Brain pericyte (primary cell): ENCODE measurements around the gene TACO1.

Experiments used
- DNase-seq: peaks from one replicate; pipeline ENCODE4 v3.0.0-alpha.2; 2012; ENCODE audit warnings: low read depth, low spot score

TACO1 gene

GRCh38 chr17:63600569-63601438, at the start of gene TACO1:
TSS of gene TACO1 (plus strand) at chr17:63600895. CDS start at chr17:63601084, 189 bp downstream.
- DNase-seq: peak; percentile 50

- DNase-seq: no peak
Observed at GRCh38 chr17:63552211-63552610, 48.5 kb upstream of the TACO1 start.

DNA sequence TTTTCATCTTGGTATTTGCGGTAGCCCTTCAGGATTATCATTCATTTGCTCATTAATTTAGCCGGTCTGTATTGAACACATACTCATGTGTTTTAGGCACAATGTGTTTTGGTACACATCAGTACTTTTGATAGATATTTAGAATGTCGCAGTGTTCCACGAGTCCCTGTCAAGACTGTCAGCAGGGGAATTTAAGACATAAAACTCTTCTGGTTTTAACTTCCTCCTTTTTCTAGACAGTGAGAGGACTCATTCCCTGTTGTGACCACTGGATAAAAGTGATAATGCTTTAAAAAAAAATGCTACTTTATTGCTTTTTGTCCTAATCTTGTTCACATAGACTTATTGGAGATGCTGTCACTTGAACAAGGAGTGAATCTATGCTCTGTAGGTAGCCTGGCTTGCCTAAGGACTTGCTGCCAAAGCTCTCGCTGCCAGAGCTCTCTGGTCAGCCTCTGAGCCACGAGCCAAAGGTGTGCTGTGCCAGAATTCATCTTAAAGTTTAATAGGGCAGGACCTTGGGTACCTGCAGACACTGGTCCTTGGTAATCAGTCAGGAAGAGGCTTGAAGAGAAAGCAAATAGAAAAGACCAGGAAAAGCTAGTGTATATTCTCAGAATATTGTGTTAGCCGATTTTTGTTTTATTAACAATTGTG, 45.1 kb upstream of the TACO1 start:
- DNase-seq: no peak

GRCh38 chr17:63557416-63557815, 43.3 kb upstream of the TACO1 start:
- no peak for DNase-seq

DNA sequence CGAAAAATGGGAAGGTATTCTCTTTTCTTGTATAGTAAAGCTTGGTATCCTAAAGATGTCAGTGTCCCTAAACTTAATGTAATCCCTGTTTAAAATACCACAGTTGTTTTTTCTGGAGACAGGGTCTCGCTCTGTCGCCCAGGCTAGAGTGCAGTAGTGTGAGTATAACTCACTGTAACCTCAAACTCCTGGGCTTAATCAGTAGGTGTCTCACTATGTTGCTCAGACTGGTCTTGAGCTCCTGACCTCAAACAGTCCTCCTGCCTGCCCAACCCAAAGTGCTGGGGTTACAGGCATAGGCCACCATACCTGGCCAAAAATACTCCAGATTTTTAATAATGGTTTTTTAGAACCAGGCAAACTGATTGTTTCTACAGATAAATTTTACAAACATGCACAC, 42.3 kb upstream of the TACO1 start:
- no peak for DNase-seq

- DNase-seq: no peak
Observed at GRCh38 chr17:63561819-63562218, 38.9 kb upstream of the TACO1 start.

DNA sequence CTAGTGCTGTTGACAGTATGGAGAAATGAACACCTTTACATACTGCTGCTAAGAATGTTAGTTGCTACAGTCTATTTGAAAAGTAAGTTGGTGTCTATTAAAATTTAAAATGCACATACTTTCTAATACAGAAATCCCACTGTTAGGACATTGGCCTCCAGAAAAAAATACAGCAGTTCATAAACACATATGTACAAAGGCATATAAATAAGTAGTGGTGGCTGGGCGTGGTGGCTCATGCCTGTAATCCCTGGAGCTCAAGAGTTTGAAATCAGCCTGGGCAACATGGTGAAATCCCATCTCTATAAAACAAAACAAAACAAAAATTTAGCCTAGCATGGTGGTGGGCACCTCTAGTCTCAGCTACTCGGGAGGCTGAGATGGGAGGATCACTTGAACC, 37.4 kb upstream of the TACO1 start:
- DNase-seq: no peak

DNA sequence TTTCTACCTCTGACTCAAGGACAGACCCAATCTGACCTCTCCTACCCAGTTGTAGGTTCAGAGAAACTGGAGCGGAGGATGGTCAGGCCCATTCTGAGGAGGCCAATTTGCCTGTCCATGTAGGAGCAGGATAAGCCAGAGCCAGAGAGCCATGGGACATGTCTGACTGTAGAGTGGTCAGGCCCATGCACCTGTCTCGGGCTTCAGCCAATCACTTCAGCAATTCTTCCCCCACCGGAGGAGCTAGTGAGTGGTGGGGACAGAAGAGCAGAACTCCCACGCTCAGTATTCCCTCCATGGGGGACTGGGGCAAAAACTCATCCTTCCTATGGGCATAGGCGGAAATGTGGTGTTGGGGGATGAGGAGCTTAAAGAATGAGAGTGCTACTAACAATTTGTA, 36.1 kb upstream of the TACO1 start:
- DNase-seq: no peak

GRCh38 chr17:63567229-63567628, 33.5 kb upstream of the TACO1 start:
- no peak for DNase-seq

DNA sequence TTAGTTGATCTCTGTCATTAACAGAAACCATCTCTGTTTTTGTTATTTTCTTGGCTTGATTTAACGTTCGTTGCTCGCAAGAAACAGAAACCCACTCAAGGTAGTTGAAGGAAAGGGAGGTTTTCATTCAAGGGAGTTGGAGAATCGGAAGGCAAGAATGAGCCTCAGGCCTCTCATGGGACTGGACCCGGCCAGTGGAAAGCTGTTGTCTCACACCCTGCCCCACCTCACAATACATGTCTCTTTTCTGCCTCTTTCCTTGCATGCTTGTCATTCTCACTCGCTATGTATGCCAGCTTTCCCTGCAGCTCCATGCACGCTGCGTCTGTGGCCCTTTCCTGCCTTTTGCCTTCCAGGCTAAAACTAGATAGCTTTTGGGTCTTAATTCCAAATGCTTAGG, 32.1 kb upstream of the TACO1 start:
- no peak for DNase-seq

DNA sequence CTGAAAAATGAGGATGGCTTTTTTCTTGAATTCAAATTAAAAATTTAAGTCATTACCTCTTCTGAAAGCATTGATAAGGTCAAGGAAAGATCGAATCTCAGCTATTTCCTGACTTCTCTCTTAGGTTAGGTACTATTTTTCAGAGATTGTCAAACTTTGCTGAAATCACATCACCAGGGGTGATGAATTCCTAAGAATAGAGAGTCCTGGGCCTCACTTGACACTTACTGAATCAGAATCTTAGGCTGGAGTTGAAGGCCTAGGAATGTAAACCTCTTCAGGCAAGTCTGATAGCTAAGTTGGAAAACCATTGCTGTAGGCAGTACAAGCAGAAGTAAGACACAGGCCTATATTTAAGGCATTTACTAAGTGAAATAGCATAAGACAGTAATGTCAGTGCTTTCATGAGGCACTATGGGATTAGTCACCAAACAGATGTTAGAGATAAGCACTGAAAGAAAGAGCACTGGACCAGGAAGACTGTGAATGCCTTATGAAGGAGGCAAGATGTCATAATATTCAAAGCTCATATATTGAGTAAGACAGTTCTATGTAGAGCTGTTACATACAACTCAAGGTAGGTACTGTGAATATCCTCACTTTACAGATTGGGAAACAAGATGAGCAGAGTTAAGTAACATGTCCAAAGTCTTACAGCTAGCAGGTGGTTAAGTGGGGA, 28.9 kb upstream of the TACO1 start:
- no peak for DNase-seq

DNA sequence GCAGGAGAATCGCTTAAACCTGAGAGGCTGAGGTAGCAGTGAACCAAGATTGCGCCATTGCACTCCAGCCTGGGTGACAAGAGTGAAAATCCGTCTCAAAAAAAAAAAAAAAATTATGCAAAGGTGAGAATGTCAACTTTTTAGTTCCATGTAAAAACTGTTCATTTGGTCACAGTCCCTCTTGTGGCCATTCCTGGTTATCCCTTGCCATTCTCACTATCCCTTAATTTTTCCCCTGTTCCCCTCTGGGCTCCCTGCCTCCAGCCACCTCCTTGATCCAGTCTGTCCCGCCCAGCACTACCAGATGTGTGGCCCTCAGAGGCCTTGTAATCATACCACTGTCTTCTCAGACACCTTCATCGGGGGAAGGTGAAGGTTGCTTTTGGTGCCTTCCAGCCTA, 27.1 kb upstream of the TACO1 start:
- DNase-seq: no peak

DNA sequence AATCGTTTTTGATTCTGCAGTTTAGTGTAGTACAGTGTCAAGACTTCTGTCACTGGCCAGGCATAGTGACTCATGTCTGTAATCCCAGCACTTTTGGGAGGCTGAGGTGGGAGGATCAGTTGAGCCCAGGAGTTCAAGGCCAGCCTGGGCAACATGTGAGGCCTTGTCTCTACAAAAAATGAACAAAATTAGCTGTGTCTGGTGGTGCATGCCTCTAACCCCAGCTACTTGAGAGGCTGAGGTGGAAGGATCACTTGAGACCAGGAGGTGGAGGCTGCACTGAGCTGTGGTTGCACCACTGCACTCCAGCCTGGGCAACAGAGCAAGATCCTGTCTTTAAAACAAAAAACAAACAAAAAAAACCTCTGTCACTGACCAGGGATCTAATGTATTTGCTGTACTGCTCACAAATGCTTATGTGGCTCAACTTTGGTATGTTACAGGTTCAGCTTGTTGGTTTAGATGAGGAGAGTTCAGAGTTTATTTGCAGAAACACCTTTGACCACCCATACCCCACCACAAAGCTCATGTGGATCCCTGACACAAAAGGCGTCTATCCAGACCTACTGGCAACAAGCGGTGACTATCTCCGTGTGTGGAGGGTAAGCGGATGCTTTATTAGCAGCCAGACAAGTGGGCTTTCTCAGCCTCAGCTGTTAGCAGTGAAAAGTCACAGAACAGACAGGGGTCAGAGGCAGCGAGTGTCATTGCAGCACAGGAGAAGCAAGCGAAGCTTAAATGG, 22.5 kb upstream of the TACO1 start:
- no peak for DNase-seq

- DNase-seq: no peak
Observed at GRCh38 chr17:63578769-63579111, 22.0 kb upstream of the TACO1 start.

DNA sequence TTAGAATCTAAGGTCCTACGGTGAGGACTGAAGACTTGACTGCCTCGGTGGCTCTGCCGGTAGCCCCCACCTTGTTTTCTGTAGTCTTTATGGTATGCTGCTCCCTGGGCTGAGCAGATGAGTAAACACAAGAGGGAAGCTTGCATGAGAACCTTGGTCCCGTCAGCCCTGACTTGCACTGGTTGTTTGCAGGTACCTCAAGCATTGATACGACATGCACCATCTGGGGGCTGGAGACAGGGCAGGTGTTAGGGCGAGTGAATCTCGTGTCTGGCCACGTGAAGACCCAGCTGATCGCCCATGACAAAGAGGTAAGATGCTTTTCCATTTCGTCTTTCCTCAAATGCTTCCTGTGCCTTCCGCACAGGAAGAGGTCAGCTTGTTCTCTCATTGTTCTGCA, 21.1 kb upstream of the TACO1 start:
- DNase-seq: no peak

- no peak for DNase-seq
Observed at GRCh38 chr17:63587770-63588169, 12.9 kb upstream of the TACO1 start.

DNA sequence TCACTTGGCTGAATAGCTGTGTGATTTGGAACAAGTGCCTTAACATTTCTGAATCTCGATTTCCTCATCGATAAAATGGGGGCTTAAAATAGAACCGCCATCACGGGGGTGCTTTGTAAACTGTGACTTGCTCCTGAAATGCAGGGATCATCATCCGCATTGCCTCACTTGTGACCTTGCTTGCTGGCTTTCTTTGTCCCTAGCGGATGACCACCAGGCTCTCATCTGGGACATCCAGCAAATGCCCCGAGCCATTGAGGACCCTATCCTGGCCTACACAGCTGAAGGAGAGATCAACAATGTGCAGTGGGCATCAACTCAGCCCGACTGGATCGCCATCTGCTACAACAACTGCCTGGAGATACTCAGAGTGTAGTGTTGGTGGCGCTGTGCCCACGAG, 11.9 kb upstream of the TACO1 start:
- no peak for DNase-seq

DNA sequence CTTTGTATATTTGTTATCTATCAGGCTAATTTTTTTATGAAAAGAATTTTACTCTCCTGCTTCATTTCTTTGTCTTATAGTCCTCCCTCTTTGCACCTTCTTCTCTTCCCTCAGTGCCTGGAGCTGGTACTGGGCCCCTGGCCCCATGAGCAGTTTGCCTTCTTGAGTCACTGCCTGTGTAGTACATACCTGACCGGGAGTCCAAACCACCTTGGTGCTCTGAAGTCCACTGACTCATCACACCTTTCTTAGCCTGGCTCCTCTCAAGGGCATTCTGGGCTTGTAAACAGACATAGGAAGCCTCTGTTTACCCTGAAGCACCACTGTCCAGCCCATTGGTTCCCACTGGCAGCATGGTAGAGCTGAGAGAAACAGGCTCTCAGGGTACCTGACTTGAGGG, 11.0 kb upstream of the TACO1 start:
- no peak for DNase-seq

DNA sequence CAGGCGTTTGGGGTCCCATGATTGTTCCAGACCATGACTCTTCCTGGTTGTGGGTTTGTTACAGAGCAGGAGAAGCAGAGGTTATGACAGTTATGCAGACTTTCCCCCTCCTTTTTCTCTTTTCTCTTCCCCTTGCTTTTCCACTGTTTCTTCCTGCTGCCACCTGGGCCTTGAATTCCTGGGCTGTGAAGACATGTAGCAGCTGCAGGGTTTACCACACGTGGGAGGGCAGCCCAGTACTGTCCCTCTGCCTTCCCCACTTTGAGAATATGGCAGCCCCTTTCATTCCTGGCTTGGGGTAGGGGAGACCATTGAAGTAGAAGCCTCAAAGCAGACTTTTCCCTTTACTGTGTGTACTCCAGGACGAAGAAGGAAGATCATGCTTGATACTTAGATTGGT, 7.9 kb upstream of the TACO1 start:
- DNase-seq: no peak

GRCh38 chr17:63595132-63595531, 5.6 kb upstream of the TACO1 start:
- no peak for DNase-seq

- DNase-seq: no peak
Observed at GRCh38 chr17:63596856-63597586, 3.7 kb upstream of the TACO1 start.
